HG02943 (cell line): ENCODE measurements around the gene PRICKLE2.

Experiments
- ATAC-seq: cut with Tn5 transposase; IDR thresholded peaks from one replicate; pipeline ENCODE4 v1.9.1; 2021; ENCODE audit warnings: mild to moderate bottlenecking, low read depth, moderate library complexity; ENCODE audit not compliant: unreplicated experiment

PRICKLE2 gene

GRCh38 chr3:64254443-64254842 is 29.2 kb upstream of the PRICKLE2 start:
- ATAC-seq: no peak

DNA sequence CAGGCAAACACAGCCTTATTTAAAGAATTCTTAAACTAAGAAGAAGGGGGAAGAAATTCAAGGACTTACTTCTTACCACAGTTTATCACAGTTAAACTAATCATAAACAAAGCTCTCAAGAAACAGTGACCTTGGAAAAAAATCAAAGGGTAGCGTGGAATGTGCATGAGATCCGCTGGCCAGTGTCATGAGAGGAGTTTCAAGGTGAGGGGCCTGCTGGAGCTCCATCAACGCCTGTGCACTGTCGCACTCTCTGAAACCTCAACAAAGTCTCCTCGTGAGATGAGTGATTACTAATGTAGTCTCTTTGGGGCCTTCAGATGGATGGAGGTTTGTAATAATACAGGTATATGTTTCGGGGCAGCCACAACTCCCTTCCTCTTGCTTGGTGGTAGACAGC is 28.4 kb upstream of the PRICKLE2 start:
- no peak for ATAC-seq

- no peak for ATAC-seq
Observed at GRCh38 chr3:64251019-64251418, 25.8 kb upstream of the PRICKLE2 start.

GRCh38 chr3:64247991-64248646 is 22.9 kb upstream of the PRICKLE2 start:
- ATAC-seq: no peak

DNA sequence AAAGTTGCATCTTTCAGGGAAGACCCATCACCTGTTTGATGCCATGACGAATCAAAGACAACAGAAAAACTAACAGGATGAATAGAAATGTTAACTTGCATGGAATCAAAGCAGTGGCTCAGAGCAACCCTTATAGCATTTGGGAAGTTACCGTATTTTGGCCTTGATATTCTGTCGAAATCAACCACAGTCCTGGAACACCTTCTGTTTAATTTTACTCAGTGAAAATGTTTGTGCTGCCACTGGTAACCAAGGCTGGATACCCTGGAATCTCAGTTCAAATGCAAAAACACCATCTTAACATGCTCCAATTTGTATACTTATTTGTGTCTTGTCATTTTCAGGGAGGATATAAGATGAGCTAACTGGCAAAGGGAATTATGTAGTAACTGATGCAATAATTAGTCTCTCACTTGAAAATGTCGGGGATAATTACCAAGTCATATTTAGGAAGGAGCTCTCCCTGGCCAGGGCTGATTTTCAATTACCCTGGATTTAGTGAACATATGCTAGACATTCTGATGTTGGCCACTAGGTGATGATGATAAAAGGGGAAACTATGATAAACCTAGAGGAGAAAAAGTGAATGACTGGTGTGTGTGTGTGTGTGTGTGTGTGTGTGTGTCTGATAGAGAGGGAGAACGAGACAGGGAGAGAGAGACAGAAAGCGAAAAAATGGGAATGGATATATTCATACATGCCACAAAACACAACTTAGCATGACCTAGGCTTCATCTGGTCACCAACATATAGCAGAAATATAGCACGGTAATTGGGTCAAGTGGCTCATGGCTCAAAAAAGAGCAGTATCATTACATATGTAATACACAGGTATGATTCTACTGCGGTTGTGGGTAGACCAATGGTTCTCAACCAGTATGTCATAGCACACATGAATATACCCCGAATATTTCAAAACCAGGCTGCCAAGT is 19.0 kb upstream of the PRICKLE2 start:
- ATAC-seq: no peak

- no peak for ATAC-seq
Observed at GRCh38 chr3:64242435-64242834, 17.2 kb upstream of the PRICKLE2 start.

DNA sequence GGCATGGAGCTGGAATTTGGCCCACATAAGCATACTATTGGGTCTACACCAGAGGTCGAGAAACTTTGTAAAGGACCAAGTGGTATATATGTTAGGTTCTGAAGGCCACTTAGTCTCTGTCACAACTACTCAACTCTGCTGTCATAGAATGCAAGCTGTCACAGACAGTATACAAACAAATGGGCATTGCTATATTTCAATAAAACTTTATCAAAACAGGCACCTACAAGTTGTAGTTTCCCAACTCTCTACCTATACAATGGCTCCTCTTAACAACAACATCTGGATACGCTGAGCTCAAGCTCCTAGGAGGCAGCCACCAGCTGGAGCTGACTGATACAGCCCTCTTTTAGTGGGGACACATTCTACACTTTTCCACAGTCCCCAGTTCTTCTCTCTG is 15.7 kb upstream of the PRICKLE2 start:
- ATAC-seq: no peak

DNA sequence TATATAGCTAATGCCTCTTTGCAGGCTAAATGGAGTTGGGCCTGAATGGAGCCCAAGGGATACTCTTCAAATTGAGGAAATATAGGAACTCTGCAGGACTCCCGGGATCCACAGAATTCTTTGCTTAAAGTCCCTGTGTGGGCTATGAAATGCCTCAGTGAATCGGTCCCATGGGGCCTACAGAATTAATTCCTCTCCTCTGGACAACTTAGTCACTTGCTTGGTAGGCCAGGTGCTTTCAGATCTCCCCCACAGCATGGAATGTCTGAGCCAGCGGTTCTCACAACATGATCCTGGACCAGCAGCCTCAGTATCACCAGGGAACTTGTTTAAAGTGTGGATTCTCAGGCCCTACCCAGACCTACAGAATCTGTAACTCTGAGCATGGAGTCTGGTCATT is 15.1 kb upstream of the PRICKLE2 start:
- ATAC-seq: no peak

DNA sequence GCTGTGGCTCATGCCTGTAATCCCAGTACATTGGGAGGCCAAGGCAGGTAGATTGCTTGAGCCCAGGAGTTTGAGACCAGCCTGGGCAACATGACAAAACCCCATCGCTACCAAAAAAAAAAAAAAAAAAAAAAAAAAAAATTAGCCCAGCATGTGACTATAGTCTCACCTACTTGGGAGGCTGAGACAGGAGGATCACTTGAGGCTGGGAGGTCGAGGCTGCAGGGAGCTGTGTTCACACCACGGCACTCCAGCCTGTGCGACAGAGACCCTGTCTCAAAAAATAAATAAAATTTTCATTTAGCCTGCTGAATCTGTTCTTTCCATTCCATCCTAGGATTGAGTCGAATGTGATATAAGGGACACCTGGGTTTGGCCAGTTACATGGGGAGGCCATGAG is 14.6 kb upstream of the PRICKLE2 start:
- no peak for ATAC-seq

DNA sequence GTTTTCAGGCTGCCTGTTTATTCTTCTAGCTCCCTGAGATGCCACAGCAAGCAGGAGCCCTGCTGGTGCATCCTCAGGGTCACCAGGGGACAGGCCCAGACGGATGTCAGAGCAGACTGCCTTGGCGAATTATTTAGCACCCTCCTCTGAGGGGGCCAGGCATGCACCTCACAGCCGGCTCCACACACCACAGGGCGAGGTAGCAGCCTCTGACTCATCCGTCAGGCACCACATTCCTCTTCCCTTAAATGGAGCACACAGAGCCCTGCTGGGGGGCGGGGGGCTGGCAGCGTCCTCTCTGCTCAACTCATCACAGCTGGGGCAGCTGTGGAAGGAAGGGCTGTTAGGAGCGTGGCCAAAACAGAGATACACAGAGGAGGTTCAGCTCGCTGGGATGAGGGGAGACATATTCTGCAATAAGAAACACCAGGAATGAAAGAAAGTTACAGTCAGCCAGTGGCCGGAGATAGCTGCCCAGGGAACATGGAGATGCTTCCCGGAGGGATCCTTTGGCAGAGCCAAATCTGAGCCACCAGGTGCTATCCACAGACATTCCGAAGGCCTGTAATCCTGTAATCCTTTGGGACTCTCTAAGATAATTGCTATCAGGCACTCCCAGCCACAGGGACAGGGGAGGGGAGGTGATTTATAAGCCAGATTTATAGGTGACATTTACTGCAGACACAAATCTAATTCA is 13.9 kb upstream of the PRICKLE2 start:
- ATAC-seq: no peak

- ATAC-seq: no peak
Observed at GRCh38 chr3:64237083-64237482, 11.8 kb upstream of the PRICKLE2 start.

- no peak for ATAC-seq
Observed at GRCh38 chr3:64235605-64236004, 10.3 kb upstream of the PRICKLE2 start.

GRCh38 chr3:64234571-64234970 is 9.3 kb upstream of the PRICKLE2 start:
- ATAC-seq: no peak

DNA sequence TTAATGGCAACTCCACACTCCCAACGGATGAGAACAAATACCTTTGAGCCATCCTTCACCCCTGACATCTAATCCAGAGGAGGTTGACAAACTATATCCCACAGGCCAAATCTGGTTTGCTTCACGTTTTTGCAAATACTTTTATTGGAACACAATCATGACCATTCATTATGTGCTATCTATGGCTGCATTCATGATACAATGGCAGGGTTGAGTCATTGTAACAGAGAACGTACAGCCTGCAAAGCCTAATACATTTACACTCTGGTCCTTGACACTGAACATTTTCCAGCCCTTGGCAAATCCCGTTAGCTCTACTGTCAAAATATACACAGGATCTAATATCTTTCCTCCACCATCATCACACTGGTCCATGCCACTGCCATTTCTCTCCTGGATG is 7.6 kb upstream of the PRICKLE2 start:
- no peak for ATAC-seq

- ATAC-seq: no peak
Observed at GRCh38 chr3:64229903-64230302, 4.6 kb upstream of the PRICKLE2 start.

DNA sequence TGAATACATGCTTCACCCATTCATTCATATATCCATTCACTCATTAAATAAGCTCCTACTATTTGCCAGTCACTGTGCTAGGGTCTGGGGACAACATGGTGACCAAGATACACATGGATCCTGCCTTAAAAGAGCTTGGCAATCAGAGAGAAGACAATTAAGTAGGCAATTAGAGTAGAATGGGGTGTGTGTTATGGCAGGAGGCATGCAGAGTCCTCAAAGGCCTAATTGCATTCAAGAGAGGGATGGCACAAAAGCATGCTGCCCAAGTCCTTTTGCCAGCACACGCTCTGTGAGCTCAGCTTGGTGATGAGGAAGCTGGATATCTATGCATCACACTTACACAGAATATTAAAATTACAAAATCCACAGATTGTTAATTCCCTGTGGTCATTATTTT is 2.8 kb upstream of the PRICKLE2 start:
- ATAC-seq: no peak

- ATAC-seq: no peak
Observed at GRCh38 chr3:64226730-64227129, 1.5 kb upstream of the PRICKLE2 start.

DNA sequence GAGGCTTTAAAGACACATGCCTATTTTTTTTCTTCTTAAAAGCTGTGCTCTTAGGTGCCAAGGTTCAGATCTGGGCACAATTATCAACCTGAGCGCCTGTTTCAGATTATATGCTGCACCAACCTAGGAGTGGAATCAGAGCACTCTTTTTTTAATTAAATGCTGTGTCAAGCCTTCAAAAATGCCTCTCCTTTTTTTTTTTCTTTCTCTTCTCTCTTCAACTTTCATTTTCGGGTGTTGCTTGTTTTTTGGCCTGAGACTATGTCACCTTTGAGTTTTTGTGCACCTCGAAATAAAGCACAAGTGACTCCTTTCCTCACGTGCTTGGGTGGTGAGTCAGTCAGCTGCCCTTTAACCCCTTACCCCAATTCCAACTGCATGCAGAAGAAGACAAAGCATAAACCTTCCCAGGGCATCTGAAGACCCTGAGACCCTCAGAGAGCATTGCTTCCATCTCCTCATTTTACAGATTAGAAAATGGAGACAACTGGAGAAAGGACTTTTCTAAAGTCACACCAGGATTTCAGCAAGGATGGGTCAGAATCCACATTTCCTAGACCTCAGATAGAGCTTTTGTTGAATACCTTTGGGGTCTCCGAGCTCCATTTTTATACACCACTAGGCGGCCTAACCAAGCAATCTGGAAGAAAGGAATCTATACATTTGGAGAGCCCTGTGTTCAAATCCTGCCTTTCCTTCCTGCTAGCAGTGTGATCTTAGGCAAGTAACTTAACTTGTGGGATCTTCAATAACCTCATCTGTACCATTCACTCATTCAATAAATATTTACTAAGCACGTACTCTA is 631 bp upstream of the PRICKLE2 start:
- no peak for ATAC-seq

DNA sequence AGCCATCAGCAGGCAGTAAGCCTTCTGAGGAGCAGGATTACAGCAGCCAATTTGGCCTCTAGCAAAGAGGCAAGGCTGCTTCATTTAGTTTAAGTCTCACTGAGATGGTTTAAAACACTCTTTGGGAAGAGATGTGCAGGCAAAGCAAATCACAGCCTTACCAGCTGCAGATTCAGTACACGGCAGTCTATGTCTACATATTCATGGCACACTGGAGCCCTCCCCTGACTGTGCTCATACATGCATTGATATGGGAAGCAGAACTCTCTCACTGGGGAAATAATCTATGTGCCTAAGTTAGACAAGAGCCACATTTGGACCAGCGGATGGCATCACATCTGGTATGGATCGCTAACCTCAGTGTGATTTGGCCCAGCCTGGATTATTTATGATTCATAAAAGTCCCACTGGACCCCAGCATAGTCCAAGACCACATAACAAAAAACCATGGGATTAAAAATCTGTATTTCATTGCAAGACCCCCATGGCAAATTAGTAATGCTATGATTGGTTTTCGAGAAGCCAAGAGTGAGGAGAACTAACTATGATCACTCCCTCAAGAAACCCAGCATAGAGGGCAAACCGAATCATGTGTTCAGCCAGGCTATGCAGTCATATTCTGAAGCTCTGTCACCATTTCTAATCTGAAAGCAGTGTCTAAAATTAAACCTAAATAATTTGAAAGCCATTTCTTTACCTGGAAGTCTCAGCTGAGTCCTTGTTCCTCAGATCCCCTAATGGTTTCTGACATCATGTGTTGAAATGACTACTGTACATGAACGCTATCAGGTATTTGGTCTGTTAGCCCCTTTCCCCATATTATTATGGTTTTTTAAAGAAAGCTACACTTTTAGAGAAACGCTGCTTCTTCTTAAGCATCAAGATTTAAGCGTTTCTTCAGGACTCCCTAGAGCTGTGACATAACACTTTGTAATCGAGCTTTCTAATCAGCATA is 1.2 kb downstream of the PRICKLE2 start:
- no peak for ATAC-seq
